ENCODE measurements around the gene IRF7. TPM values are rescaled to one million over a fixed set of nuclear protein-coding genes. Genes with fewer than 3 reads are reported as not detected.

Gene IRF7
- total RNA-seq, result 18.9 TPM

GRCh38 chr11:615504-616319, at the start of gene IRF7:
Gene IRF7 (minus strand): TSS chr11:615950. CDS start chr11:615364, 586 bp downstream.
- Histone ChIP-seq H3K27ac (peak within 1 kb of the TSS; percentile 88), H3K36me3 (peaks cover 0 to 27% of the 10 kb centered on the region in 2 donors), H3K4me3 (peak within 1 kb of the TSS; percentile 67 to 79), H3K4me1 (peaks cover 36% of the 10 kb centered on the region), H3K27me3 (no peaks in the 10 kb centered on the region), H3K9me3 (no peaks in the 10 kb centered on the region)
- DNase-seq (ENCODE audit: extremely low spot score in 2 of 2), result peak in 1 of 2 donors; percentile 87
- peak in 1 of 2 donors; percentile 58 for TF ChIP-seq POLR2A (IDR thresholded peaks at IDR 0.05)
- no peak for TF ChIP-seq CTCF (IDR thresholded peaks at IDR 0.05)
- peak; percentile 85 to 92 for TF ChIP-seq POLR2AphosphoS5 (IDR thresholded peaks at IDR 0.05; ENCODE audit: insufficient read depth in 1 of 2, low read depth in 1 of 2)
- intact Hi-C loops (cut with DNase I), result no loop called here

GRCh38 chr11:665062-665703, 49.4 kb upstream of the IRF7 start:
- Histone ChIP-seq H3K4me1 (peaks cover 15% of the 10 kb centered on the region), H3K4me3 (no peak overlapping the region), H3K9me3 (no peaks in the 10 kb centered on the region), H3K36me3 (no peaks in the 10 kb centered on the region), H3K27ac (peak overlapping the region; percentile 76), H3K27me3 (no peaks in the 10 kb centered on the region)
- TF ChIP-seq CTCF (IDR thresholded peaks at IDR 0.05), result no peak
- peak in 1 of 2 donors; percentile 68 for TF ChIP-seq POLR2AphosphoS5 (IDR thresholded peaks at IDR 0.05; ENCODE audit: insufficient read depth in 1 of 2, low read depth in 1 of 2)
- no peak for TF ChIP-seq POLR2A (IDR thresholded peaks at IDR 0.05)
- no peak for DNase-seq (ENCODE audit: extremely low spot score in 2 of 2)
- intact Hi-C loops (cut with DNase I), result no loop called here

- intact Hi-C loops (cut with DNase I), result loop anchor here (5.0 kb wide), 1 partner anchor 65 kb away; no protein-coding TSS in a partner anchor
- Histone ChIP-seq H3K4me1 (peaks cover 17% of the 10 kb centered on the region), H3K36me3 (peaks cover 0 to 4% of the 10 kb centered on the region in 2 donors), H3K4me3 (no peak overlapping the region), H3K27me3 (no peaks in the 10 kb centered on the region), H3K9me3 (no peaks in the 10 kb centered on the region), H3K27ac (no peak overlapping the region)
- peak in 1 of 2 donors; percentile 32 for TF ChIP-seq POLR2AphosphoS5 (IDR thresholded peaks at IDR 0.05; ENCODE audit: insufficient read depth in 1 of 2, low read depth in 1 of 2)
- no peak for TF ChIP-seq POLR2A (IDR thresholded peaks at IDR 0.05)
- TF ChIP-seq CTCF (IDR thresholded peaks at IDR 0.05), result peak; percentile 41 to 73 (median 69)
- no peak for DNase-seq (ENCODE audit: extremely low spot score in 2 of 2)
These were observed 47.0 kb upstream of the IRF7 start for GRCh38 chr11:662689-663274.

GRCh38 chr11:660681-661444, 45.1 kb upstream of the IRF7 start:
- Histone ChIP-seq H3K36me3 (peaks cover 0 to 4% of the 10 kb centered on the region in 2 donors), H3K4me1 (peaks cover 15% of the 10 kb centered on the region), H3K27ac (no peak overlapping the region), H3K9me3 (no peaks in the 10 kb centered on the region), H3K4me3 (no peak overlapping the region), H3K27me3 (no peaks in the 10 kb centered on the region)
- intact Hi-C loops (cut with DNase I), result loop anchor here (5.0 kb wide), 1 partner anchor 66 kb away; no protein-coding TSS in a partner anchor
- no peak for TF ChIP-seq CTCF (IDR thresholded peaks at IDR 0.05)
- TF ChIP-seq POLR2AphosphoS5 (IDR thresholded peaks at IDR 0.05; ENCODE audit: insufficient read depth in 1 of 2, low read depth in 1 of 2), result no peak
- TF ChIP-seq POLR2A (IDR thresholded peaks at IDR 0.05), result no peak
- DNase-seq (ENCODE audit: extremely low spot score in 2 of 2), result no peak

All from vagina (tissue), 2 donors.